ENCODE results near the gene CMTM8. TPM values are rescaled to one million over a fixed set of nuclear protein-coding genes. Genes with fewer than 3 reads are reported as not detected.

CMTM8 gene
- total RNA-seq, 1 experiment from 2014 or later, result 28.5 TPM

- Mint-ChIP-seq H3K36me3 (ENCODE audit: insufficient read depth, unreplicated experiment) (peaks cover 9% of the 10 kb centered on the region), H3K4me3 (ENCODE audit: unreplicated experiment) (no peak overlapping the region), H3K4me1 (ENCODE audit: low read depth, unreplicated experiment) (no peaks in the 10 kb centered on the region), H3K27ac (ENCODE audit: unreplicated experiment) (no peak overlapping the region), H3K9me3 (ENCODE audit: unreplicated experiment) (no peaks in the 10 kb centered on the region), H3K27me3 (ENCODE audit: insufficient read depth, unreplicated experiment) (no peaks in the 10 kb centered on the region)
- ChIA-PET CTCF (interaction anchor here (1.0 kb wide), 1 partner anchor 64 kb away, joined by 4 read pairs; no protein-coding TSS in a partner anchor), POLR2A (no interaction called here)
- BruUV-seq (replicated peaks), result no TSS peak
- no peak for TF ChIP-seq CTCF (IDR thresholded peaks at IDR 0.05; ENCODE audit: insufficient read depth in 1 of 2, low read depth in 1 of 2, low read length in 1 of 2, severe bottlenecking in 1 of 2, unreplicated experiment in 1 of 2)
- Histone ChIP-seq H3K4me1 (no peaks in the 10 kb centered on the region), H3K9me3 (no peaks in the 10 kb centered on the region), H3K4me3 (ENCODE audit: low read depth, low read length) (no peak overlapping the region), H3K36me3 (ENCODE audit: control insufficient read depth, insufficient read depth, low read length) (no peaks in the 10 kb centered on the region), H3K27me3 (replicated peaks; ENCODE audit: control insufficient read depth, insufficient read depth, low read length) (no peaks in the 10 kb centered on the region)
- intact Hi-C loops (cut with micrococcal nuclease; ENCODE audit: unreplicated experiment), result loop anchor here (1.0 kb wide), 1 partner anchor 25 kb away; no protein-coding TSS in a partner anchor
- no peak for DNase-seq
Measured at GRCh38 chr3:32375596-32375930, 137.1 kb downstream of the CMTM8 start.

GRCh38 chr3:32376115-32376514, 137.6 kb downstream of the CMTM8 start:
- no peaks in the 10 kb centered on the region for H3K27me3 ChIP-seq (replicated peaks; ENCODE audit: control insufficient read depth, insufficient read depth, low read length)
- Mint-ChIP-seq H3K36me3 (ENCODE audit: insufficient read depth, unreplicated experiment) (peaks cover 9% of the 10 kb centered on the region), H3K4me1 (ENCODE audit: low read depth, unreplicated experiment) (no peaks in the 10 kb centered on the region), H3K4me3 (ENCODE audit: unreplicated experiment) (no peak overlapping the region), H3K9me3 (ENCODE audit: unreplicated experiment) (no peaks in the 10 kb centered on the region), H3K27ac (ENCODE audit: unreplicated experiment) (no peak overlapping the region), H3K27me3 (ENCODE audit: insufficient read depth, unreplicated experiment) (no peaks in the 10 kb centered on the region)
- no peaks in the 10 kb centered on the region for H3K4me1 ChIP-seq
- DNase-seq, result no peak
- POLR2A ChIA-PET, result no interaction called here
- TF ChIP-seq CTCF (IDR thresholded peaks at IDR 0.05; ENCODE audit: insufficient read depth in 1 of 2, low read depth in 1 of 2, low read length in 1 of 2, severe bottlenecking in 1 of 2, unreplicated experiment in 1 of 2), result no peak
- no peaks in the 10 kb centered on the region for H3K9me3 ChIP-seq
- no peaks in the 10 kb centered on the region for H3K36me3 ChIP-seq (ENCODE audit: control insufficient read depth, insufficient read depth, low read length)
- intact Hi-C loops (cut with micrococcal nuclease; ENCODE audit: unreplicated experiment), result no loop called here
- no TSS peak for BruUV-seq (replicated peaks)
- CTCF ChIA-PET, result no interaction called here
- H3K4me3 ChIP-seq (ENCODE audit: low read depth, low read length), result no peak overlapping the region

GRCh38 chr3:32379831-32380500, 141.5 kb downstream of the CMTM8 start:
- TF ChIP-seq CTCF (IDR thresholded peaks at IDR 0.05; ENCODE audit: insufficient read depth in 1 of 2, low read depth in 1 of 2, low read length in 1 of 2, severe bottlenecking in 1 of 2, unreplicated experiment in 1 of 2), result no peak
- ChIA-PET POLR2A (no interaction called here), CTCF (no interaction called here)
- Mint-ChIP-seq H3K27me3 (ENCODE audit: insufficient read depth, unreplicated experiment) (no peaks in the 10 kb centered on the region), H3K27ac (ENCODE audit: unreplicated experiment) (no peak overlapping the region), H3K4me3 (ENCODE audit: unreplicated experiment) (no peak overlapping the region), H3K4me1 (ENCODE audit: low read depth, unreplicated experiment) (peaks cover 6% of the 10 kb centered on the region), H3K36me3 (ENCODE audit: insufficient read depth, unreplicated experiment) (peaks cover 8% of the 10 kb centered on the region), H3K9me3 (ENCODE audit: unreplicated experiment) (no peaks in the 10 kb centered on the region)
- intact Hi-C loops (cut with micrococcal nuclease; ENCODE audit: unreplicated experiment), result no loop called here
- no TSS peak for BruUV-seq (replicated peaks)
- Histone ChIP-seq H3K4me3 (ENCODE audit: low read depth, low read length) (no peak overlapping the region), H3K36me3 (ENCODE audit: control insufficient read depth, insufficient read depth, low read length) (no peaks in the 10 kb centered on the region), H3K9me3 (no peaks in the 10 kb centered on the region), H3K4me1 (no peaks in the 10 kb centered on the region), H3K27me3 (replicated peaks; ENCODE audit: control insufficient read depth, insufficient read depth, low read length) (no peaks in the 10 kb centered on the region)
- DNase-seq, result no peak
